Fibroblast of mammary gland (primary cell): ENCODE measurements around the gene VSTM4.

Experiments
- DNase-seq: peaks from one replicate; pipeline ENCODE4 v3.0.0-alpha.2; 2010; ENCODE audit warnings: low read depth
- H3K4me3 ChIP-seq: 2 replicates; pipeline ENCODE4 v1.5.1; 2011; ENCODE audit warnings: low read depth, mild to moderate bottlenecking, low read length, moderate library complexity; ENCODE audit not compliant: control insufficient read depth
- TF ChIP-seq, protein P1 (sequence below): conservative IDR thresholded peaks from 2 replicates; pipeline ENCODE4 v1.5.1; 2011; ENCODE audit warnings: low read depth, low read length, inconsistent platforms; ENCODE audit not compliant: control insufficient read depth, insufficient read depth

The VSTM4 gene

DNA sequence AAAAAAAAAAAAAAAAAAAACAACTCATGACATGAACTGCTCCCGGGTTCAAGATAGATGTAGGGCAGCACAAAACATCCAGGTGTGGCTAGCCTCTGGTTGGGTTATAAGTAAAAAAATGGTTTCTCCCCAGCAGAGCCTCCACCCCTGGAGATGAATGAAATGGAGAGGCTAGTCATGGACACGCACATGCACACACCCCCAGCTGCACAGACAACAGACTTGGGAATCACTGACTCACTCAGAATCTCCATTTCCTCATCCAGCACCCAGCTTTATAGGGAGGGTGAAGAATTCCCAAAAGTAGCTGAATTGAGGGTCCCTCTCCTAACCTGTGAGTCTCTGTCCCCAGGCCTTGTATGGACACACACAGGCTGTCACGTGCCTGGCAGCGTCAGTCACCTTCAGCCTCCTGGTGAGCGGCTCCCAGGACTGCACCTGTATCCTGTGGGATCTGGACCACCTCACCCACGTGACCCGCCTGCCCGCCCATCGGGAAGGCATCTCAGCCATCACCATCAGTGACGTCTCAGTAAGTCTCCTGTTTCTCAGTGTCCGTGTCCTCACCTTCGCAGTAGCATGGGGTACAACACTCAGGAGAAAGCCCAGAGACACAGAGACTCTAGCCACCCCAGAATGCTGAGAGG, 140.7 kb downstream of the VSTM4 start:
- DNase-seq: no peak
- TF ChIP-seq, protein P1, sequence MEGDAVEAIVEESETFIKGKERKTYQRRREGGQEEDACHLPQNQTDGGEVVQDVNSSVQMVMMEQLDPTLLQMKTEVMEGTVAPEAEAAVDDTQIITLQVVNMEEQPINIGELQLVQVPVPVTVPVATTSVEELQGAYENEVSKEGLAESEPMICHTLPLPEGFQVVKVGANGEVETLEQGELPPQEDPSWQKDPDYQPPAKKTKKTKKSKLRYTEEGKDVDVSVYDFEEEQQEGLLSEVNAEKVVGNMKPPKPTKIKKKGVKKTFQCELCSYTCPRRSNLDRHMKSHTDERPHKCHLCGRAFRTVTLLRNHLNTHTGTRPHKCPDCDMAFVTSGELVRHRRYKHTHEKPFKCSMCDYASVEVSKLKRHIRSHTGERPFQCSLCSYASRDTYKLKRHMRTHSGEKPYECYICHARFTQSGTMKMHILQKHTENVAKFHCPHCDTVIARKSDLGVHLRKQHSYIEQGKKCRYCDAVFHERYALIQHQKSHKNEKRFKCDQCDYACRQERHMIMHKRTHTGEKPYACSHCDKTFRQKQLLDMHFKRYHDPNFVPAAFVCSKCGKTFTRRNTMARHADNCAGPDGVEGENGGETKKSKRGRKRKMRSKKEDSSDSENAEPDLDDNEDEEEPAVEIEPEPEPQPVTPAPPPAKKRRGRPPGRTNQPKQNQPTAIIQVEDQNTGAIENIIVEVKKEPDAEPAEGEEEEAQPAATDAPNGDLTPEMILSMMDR: no peak
- H3K4me3 ChIP-seq: no peak overlapping the region

DNA sequence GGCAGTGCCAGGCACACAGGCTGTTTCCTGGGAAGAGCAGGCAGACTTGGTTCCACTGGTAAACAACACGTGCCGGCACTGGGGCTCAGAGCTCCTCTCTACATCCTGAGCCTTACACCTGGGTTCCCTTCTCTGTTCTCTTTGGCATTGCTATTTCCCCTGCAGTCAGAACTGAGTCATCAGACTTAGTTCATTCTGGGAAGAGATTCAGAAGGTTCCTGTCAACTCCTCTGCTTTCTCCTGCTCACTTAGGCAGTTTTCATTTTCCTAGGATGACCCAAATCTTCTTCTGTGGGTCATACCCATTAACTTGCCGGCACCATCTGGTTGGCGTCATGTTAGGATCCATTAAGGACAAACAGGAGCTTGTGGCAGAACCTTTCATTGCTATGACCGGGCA, 142.3 kb downstream of the VSTM4 start:
- DNase-seq: peak; percentile 6
- TF ChIP-seq, protein P1: no peak
- H3K4me3 ChIP-seq: no peak overlapping the region

DNA sequence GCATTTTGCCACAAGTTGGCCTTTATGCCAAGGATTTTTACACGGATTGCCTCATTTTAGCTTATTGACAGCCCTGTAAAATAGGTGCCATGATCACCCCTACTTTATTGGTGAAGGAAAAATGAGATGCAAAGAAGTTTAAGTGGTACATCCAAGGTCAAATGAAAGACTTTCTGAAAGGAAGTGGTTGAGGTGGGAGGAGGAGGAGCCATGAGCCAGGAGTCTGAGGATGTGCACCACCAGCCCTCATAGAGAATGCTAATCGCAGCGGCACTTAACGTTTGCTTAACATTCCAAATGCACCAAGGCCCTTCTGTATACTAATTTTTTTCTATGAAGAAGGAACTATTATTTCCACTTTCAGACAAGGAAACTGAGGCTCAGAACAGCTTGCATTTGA, 144.7 kb downstream of the VSTM4 start:
- H3K4me3 ChIP-seq: no peak overlapping the region
- DNase-seq: no peak
- TF ChIP-seq, protein P1: no peak

DNA sequence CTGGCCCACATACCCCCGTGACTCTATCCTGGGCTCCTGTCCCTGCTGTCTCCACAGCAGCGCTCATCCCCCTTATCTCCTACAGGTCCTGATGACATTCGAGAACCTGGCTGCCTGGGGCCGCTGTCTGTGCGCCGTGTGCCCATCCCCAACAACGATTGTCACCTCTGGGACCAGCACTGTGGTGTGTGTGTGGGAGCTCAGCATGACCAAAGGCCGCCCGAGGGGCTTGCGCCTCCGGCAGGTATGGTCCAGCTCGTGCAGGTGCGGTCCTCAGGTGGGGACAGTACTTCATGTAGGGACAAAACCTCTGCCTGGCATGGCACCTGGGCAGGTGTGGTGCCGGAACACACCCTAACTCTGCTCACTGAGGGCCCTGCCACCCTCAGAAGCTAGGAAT, 145.3 kb downstream of the VSTM4 start:
- no peak for DNase-seq
- TF ChIP-seq, protein P1: no peak
- no peak overlapping the region for H3K4me3 ChIP-seq

DNA sequence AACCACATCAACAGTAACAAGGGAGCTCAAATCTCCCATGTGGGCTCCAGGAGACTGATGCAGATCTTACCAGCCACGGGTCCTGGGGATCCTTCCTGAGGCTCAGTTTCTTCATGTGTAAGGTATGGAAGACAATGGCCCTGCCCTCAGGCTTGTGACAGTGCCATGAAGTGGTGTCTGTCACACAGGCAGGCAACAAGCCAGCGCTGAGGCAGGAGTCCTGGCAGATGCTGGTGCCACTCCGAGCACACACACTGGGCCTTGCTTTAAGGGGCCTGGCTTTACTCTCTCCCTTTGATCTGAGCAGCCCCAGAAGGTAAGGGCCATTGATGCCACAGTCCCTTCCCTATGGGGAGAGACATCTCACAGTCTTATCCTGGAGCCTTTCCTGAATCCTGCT, 147.3 kb downstream of the VSTM4 start:
- TF ChIP-seq, protein P1: no peak
- DNase-seq: no peak
- H3K4me3 ChIP-seq: no peak overlapping the region

DNA sequence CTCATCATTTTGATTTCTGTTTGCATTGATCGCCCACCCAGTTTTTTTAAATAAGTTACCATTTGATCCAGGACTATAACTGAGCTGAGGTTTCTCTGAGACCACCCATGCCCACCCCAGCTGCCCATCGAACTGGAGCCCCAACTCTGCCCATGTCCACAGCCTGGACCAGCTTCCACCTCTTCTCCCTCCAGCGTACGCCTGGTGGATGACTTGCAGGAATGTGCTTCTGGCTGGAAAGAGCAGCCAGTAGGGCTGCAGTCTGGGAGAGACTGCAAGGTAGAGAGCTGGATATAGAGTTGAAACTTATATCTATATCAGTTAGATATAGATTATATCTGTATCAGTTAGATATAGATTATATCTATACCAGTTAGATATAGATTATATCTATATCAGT, 149.9 kb downstream of the VSTM4 start:
- TF ChIP-seq, protein P1: no peak
- H3K4me3 ChIP-seq: no peak overlapping the region
- no peak for DNase-seq
